GM19438 (cell line): ENCODE data around the gene WASL.

Source experiments
- ATAC-seq: cut with Tn5 transposase; IDR thresholded peaks from one replicate; pipeline ENCODE4 v1.9.1; 2021; ENCODE audit warnings: low read depth; ENCODE audit not compliant: unreplicated experiment

The WASL gene

DNA sequence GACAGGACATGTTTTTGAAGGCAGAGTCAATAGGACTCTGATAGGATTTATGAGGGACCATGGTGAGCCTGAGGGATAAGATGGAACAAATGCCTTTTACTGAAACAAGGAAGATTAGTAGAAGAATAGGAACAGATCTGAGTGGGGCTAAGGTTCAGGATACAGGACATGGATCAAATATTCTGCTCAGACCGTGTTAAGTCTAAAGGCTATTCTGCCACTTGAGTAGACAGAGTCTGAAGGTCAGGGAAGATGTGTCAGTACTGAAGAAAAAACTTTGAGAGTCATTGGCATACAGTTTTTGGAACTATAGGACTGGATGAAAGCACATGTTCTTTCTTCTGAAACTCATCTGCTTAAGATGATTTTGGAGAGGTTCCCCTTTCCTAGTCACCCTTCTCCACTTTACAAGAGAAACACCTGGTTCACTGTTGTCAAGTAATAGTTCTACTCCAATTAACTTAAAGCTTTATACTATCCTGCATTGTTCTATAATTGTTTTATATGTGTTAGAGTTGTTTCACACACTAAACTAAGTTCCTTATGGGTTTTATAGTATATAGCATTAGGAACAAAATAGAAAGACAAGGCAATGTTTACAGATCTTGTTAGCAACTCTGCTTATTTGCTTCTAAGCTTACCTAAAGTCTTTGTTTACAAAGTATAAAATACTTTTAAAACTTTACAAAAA lies 43.4 kb downstream of the WASL start:
- ATAC-seq = no peak

DNA sequence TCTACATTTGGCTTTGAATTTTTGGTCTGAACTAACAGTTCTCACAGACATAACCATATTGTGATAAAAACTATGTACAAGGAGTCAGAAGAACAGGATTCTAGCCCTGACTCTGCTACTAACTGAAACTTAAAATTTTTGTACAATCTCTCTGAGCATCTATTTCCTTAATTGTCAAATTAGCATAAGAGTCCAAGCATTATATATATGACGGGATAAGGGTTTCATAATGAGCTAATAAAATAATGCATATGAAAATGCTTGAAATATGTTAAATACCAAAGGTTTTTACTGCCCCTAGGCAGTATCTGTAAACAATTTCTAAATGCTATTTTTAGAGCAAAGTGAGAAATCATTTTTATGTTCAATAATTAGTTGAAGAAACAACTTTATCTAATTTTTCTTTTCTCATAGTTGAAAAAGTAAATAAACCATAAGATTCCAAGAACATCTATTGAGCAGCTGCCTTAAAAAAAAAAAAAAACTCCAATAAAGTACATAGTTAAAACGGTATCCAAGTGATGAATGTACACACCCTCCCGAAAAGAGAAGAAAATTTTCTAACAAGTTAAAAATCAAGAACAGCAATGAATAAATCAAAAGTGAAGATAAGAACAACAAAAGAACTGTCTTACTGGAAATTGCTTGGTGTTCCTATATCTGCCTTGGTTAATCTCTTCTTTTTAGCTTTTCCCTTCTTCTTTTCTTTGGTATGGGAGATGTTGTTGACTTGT lies 52.7 kb downstream of the WASL start:
- no peak for ATAC-seq

DNA sequence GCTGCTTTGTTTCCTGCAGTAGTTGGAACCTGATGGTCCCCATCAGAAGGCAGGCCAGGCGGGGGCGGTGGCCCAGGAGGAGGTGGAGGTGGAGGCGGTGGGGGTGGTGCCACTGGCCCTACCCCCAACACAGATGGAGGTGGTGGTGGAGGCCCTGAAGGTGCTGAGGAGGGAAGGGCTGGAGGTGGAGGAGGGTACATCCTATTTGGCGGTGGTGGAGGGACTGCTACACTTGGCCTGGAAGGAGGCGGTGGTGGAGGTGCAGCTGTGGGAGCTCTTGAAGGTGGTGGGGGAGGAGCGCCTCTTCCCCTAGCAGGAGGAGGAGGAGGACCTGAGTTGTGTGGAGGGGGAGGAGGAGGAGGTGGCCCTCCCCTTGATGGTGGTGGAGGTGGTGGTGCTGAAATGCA lies 56.3 kb downstream of the WASL start:
- no peak for ATAC-seq

DNA sequence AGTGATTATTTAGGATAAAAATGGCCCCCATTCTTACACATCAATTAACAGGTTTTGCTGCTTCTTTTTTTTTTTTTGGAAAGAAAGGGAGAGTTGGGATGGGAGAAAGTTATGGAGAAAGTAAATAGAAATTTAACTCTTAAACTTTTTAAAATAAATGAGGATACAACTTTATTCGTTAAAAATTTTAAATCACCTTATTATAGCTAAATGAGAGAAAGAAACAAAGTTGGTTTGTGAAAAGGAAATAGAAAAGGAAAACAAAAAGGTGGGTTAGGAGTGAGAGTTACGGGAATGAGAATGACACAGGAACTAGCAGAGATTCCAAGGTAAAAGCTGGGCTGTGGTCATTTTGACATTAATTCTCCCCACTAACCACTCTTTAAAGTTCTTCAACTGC lies 58.3 kb downstream of the WASL start:
- no peak for ATAC-seq

DNA sequence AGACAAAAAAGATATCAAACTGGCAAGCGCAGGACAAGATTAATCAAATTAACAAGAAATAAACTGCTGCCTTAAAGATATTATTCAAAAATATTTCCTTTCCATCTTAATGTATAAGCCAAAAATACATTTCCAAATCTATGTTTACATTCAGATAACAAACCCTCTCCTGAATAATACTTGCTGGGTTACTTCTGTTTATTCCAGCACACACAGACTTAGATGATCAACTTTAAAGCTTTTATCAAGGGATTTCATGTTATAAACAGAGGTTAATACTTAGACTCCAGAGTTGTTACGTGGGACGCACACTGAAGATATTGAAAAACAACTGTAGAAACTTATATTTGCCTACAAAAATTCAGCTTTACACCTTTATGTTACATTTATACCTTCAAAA lies 59.6 kb downstream of the WASL start:
- no peak for ATAC-seq

DNA sequence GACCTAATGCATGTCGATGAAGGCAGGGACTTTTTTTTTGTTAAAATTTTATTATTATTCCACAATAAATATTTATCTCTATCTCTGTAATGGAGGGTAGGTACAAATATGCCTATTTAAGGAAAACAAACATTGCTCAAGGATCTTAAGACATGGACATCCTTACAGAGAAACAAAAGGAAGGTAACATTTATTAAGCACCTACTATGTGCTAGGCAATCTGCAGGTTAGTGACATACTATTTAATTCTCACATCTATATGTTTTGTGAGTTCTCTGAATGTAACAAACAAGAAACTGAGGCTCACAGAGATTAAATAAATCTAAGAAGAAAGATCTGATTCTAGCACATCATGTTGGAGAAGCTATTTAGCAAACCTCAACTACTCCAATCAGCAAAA lies 61.1 kb downstream of the WASL start:
- ATAC-seq = no peak

DNA sequence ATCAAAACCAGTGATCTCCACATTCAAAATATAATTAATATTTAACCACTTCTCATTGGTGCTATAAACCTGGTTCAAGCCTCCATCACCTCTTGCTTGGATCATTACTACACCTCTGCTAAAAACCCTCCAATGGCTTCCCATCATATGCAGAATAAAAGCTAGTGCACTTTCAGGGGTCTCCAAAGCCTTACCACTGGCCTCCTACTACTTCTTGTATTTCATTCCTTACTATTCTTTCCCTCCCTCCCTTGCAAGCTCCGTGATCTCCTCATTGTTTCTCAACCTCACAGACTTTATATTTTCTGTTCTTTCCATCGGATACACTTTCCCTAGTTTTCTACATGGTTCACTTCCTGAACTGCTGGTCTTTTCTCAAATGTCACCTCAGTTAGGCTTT lies 61.6 kb downstream of the WASL start:
- ATAC-seq = no peak

DNA sequence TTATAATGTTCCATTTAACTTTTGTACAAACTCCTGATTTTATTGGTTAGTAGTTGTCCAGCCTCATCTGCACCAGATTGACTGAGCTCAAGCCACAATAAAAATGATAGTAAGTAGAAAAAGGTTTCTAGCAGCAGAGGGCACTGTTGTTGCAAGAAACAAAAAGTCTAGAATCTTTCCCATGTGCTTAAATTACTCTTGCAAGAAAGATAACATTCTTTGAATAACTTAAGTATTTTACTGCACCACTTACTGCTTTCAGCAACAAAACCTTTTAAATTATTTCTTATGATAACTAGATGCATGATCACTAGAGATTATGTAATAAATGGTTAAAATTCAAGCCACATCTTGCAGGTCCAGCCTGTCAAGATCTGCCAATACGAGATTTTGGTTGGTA lies 66.1 kb downstream of the WASL start:
- ATAC-seq = peak; percentile 67

DNA sequence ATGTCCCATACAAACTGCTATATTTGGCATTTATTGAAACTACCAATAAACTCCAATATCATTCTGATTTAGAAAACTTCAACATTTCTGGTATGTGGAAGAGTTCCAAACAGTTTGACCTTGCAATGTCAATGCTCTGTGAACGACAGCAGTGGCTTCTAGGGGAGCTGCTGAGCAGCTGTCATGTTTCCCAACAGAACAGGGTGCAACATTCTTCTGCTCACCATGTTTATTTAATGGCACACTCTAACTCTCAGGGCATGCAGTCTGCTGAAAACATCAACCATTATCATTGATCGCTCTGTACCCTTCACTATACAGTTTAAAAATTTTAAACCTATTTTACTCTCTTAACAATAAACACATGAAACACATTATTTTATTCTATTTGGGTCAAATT lies 67.2 kb downstream of the WASL start:
- no peak for ATAC-seq

DNA sequence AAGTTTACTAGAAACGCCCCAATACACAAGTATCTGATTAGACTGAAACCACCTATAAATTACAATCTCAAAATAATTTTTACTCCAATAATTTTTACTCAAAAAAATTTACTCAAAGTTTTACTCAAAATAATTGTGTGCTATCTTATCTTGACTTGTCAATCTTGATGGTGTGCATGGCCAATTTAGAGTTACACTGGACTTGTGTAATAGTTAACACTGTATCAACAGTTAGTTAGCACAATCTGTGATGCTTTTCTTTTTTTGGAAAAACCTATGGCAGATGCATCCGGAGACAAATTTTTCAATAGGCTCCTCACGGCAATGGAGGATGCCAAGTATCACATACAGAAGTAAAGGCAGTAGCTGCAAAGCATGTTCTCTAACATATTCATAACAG lies 68.2 kb downstream of the WASL start:
- ATAC-seq = no peak

DNA sequence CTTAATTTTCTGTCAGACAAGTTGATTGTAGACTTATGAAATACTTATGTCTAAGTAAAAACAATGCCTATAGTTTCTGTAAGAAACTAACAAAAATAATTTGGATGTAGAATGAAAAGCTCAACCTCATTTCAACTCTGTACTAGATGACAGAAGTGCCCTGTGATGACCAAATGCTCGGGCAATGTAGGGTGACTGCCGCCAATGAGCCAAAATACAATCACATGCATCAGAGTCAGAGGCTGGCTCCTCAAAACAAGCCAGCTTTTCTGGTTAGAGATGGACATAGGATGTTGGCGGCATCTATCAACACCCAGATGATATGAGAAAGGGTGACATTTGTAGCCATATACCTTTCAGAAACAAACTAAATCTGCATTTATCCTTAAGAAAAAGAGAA lies 69.2 kb downstream of the WASL start:
- ATAC-seq = no peak

DNA sequence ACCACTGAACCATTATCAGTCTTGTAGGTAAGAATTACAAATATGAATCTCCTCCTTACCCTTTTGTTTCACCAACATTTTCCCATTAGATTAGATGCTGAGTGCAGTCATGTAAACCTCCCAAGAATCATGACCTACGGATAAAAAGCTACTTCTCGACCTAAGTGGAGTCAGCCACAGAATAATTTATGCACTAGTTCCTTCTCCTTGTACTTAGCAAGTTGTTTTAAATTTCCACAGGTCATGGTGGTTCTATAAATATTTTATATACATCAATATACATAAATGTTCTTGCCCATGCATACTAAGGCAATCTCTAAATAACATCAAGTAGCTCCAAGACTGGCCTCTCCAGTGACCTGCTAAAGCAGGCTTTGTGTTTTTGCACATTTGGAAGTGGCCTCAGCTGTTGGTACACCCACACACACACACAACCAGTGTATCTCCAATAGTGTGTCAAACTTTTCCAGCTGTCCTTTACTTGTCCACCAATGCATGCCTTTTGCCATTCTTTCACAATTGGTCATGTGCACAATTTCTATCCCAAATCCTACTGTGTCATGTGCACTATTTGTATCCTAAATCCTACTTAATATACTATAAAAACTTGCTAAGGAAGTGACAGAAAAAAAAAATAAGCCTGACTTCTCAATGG lies 71.6 kb downstream of the WASL start:
- no peak for ATAC-seq

DNA sequence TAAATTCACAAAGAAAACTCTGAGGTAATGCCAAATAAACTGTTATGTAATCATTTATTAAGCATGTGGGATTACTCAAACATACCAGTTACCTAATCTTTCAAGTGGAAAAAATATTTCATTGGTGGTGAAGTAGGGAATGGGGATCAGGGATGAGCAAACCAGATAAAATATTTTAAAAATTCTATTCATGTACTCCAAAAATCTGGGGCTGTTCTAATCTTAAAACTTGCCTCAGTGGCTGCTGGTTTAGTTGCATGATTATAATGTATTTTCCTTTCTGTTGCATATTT lies 73.7 kb downstream of the WASL start:
- no peak for ATAC-seq

DNA sequence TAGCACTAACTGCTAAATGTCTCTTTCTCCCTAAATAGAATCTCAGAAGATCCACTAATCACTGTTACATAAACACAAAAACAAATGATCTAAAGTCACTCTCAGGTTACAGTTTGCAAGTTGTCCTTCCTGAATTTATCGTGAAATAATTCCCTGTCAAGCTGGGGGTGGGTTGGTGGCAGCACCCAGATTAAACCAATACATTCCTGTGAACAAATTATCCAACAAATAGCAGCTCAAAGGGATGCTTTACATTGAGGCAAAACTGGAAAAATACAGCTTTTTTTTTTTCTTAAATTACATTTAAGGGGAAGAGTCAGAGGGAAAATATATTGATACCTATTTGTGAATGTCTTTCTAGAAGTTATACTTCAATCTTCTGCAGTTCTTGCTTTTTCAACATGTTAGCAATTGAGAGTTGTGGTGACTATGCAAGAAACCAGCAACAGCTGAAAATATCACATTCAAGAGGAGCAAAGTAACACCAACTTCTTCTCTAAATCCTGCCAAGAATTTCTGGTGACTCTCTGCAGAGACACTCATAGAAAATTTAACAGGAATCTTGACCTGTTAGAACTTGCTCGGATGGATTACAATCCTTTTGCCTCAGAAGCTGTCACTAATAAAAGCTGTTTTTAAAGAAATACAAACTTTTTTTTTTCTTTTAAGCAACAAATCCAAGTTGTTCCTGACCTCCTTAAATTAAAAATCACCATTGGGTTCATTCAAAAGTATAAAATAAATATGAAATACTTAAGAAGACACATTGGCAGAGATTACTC lies 74.2 kb downstream of the WASL start:
- ATAC-seq = no peak

DNA sequence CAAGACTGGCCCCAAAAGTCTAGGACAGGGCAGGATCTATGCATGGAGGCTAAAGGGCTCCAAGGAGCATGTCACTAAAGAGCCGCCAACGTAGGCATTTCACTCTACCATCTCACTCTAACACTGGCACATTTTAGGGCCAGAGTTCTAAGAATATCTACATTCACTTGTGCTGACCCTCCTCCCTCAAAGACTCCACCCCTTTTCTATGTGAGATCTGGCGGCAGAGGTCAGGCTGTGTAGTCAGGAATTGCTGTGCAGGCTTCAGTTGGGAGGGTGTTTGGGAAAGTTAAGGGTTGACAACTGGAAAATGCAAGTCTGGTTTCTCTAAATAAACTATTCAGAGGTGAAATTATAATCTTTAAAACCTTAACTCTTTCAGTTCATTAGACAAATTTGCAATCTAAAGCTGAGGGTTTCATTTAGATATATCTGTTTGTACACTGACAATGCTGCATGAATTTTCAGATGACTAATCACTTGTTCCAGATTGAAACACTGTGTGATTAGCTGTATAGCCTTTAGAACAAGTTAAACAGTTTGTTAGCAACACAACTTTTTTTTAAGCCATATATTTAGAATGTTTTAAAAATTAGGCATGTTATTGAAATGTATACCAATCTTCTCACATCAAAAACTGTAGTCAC lies 74.9 kb downstream of the WASL start:
- ATAC-seq = no peak

DNA sequence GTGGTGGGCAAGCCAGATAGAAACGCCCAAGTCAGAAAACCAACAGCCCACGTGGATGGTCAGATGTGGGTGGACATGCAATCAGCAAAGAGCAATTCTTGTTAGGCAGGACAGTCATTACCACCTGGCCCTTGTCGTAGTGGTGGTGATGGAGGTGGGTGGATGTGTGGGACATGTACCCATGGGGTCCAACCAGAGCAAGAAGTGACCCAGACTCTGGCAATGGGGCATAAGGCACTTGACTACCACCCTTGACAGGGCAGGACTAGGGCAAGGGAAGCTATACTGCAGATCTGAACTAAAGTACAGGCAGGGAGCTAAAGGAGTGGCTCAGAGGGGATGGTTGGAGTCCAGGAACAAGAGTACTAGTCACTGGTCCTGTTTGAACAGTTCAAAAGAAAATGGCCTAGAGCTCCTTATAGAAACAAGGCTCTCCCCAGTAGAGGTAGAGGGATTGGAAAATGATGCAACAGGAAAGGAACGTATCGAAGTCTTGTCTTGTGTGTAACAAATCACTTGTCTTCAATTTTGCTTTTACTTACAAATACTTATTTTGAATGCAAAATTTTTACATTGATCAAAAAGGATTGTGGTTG lies 75.6 kb downstream of the WASL start:
- no peak for ATAC-seq

DNA sequence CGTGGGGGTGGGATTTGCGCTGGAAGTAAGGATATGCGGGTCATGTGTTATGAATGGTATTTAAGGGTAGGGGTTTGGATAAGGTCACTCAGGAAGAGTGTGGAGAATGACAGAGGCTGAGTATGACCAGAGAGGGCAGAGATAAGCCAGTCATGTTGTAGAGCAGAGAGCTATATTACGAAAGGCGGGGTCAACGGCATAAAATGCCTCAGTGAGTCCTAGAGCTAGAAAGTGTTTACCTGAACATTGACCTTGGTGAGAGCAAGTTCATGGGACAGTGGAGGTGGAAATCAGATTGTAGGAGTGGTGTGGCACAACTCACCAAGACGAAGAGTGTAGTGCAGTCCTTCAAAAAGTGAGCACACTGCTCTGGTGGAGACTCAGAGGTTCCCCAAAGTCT lies 79.3 kb downstream of the WASL start:
- no peak for ATAC-seq

DNA sequence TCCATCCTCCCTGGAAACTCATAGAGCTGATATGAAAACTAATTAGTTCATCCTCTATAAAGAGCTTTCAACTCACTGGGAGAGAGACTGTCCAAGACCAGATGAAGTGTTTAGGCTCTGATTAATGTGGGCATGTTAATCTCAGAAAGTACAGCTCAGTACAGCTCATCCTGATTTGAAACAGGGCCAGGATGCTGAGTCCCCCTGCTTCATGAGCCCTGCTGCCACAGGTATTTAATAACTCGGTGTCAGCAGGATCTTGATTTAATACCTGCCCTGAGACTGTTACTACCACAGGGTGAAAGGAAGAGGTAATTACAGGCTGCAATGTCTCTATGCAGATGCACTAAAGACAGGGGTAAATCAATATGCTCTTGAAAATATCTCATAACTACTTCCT lies 82.3 kb downstream of the WASL start:
- ATAC-seq = no peak

DNA sequence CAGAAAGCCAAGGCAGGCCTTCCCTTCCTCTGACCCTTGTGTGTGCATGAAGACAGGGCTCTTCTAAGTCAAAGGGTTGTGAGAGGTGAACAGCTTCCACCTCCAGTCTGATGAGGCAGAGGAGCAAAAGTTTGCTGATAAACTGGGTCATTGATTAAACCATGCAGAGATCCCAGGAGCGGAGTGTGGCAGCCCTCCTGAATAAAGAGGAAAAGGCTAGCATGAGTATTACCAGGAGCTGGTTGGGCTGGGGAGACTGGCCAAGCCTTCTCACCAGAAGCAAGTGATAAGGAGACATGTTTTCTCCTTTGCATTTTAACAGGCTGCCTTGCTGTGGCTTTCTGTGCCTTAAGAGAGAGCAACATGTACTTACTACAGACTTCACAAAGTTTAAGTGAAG lies 82.9 kb downstream of the WASL start:
- ATAC-seq = no peak

DNA sequence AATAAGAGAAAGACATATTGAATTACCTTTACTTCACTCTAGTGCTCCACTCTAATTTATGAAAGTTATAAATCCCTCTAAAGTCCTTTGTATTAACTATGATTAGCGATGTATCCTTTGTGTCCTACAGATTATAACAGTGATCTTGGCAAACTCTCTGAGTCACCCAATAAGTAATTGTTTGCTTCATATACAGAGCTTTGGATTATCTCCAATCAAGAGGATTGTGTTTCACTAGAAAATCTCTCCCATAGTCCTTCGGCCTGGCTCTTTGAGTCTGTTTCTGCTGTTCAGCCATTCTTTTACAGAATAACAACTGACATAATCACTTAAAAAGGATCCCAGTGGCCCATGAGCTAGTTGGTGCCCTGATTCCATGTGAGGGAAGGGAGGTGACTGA lies 83.6 kb downstream of the WASL start:
- no peak for ATAC-seq

DNA sequence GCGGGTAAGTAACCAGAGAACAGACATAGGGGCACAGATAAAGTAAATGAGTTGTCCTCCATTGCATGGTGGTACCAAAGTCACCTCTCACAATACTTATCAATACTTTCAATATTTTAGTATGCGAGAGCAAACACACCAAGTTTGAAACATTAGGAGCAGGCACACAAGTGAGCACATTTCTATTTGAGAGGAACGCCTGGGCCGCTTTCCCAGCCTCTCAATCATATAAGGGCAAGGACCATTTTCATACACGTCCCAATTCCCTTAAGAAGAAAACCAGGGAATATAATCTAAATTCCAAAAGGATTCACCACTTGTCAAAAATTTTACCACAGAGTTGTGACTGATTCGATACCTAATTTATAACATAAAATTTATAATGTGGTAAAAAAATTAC lies 85.6 kb downstream of the WASL start:
- no peak for ATAC-seq
